HG02763 (cell line): ENCODE data around the gene IDE.
"Not testable (repeated sequence)": the region's sequence is repeated elsewhere in the genome, so short reads cannot be mapped to it uniquely, and the experiment has no call there.

ENCODE experiments used
- ATAC-seq: cut with Tn5 transposase; IDR thresholded peaks from one replicate; pipeline ENCODE4 v1.9.1; 2021; ENCODE audit warnings: mild to moderate bottlenecking, moderate library complexity; ENCODE audit not compliant: unreplicated experiment

IDE gene

DNA sequence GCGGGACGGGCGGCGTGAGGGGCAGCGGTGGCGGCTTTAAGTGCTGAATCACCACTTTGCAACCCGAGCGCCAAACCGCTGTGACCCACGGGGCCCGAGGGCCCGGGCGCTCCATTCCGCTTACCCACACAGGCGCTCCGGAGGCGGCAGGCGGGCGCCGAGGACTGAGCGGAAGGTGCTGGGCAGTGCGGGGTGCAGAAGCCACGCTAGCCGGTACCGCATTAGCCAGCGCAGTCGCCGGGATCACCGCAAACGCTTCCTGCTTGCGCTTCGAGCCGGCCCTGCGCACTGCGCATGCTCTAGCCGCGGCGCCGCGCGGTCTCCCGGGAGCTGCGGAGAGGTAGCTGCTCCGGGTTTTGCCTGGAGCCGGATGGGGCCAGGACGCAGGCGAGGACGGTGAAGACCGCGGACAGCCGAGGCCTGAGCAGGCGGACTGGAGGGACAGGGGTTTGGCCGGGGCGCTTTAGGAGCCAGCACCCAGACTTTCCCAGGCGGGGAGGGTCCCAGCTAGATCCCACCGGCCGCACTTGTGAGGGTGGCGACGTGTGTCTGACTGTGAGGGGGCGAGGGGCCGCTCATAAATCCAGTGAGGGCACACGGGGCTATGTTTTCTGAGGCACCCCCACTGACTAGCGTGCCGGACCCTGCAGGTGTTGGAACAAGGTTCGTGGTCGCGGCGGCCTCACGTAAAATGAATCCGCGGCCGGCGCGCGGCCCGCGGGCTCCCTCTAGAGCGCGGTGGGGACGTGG, at the start of gene IDE:
TSS of gene IDE (minus strand) at position 296 of the 750 bp plus-strand sequence. CDS start at position 222, 74 bp downstream.
- peak; percentile 75 for ATAC-seq

DNA sequence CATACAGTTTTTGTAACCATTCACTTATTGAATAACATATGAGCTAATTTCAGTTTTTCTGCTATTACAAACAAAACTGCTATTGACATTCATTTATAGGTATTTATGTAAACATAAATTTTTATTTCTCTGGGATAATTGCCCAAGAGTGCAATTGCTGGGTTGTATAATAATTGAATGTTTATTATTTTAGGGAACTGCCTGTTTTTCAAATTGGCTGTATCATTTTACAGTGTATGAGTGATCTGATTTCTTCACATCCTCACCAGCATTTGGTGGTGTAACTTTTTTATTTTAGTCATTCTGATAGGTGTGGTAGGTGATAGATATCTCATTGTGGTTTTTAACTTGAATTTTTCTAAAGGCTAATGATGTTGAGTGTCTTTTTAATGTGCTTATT, 45.5 kb upstream of the IDE start:
- ATAC-seq: no peak

DNA sequence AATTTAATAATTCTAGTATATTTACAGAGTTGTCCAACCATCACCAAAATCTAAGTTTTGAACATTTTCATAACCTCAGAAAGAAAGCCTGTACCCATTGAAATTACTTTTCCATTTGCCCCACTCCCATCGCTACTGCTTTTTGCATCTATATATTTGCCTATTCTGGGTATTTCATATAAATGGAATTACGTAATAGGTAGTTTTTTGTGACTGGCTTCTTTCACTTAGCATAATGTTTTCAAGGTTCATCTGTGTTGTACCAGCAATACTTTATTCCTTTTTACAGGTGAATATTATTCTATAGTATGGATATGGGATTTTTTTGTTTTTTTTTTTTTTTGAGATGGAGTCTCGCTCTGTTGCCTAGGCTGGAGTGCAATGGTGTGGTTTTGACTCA, 41.6 kb upstream of the IDE start:
- no peak for ATAC-seq

DNA sequence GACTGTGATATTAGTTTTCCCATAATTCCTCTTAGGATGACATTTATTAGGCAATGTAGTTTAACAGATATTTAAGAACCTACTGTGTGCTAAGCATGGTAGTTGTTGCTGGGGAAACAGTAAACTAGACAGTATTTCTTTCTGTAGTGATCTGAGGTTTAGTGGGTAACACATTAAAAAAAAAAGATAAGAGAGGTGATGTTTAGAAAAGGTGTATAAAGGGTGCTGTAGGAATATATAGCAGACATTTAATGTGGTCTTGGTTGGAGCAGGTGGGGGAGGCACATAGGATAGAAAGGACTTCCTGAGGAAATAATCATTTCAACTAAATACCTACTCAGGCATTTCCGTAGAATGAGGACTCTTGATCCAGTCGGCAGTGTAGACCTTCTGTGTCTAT, 30.9 kb upstream of the IDE start:
- no peak for ATAC-seq

DNA sequence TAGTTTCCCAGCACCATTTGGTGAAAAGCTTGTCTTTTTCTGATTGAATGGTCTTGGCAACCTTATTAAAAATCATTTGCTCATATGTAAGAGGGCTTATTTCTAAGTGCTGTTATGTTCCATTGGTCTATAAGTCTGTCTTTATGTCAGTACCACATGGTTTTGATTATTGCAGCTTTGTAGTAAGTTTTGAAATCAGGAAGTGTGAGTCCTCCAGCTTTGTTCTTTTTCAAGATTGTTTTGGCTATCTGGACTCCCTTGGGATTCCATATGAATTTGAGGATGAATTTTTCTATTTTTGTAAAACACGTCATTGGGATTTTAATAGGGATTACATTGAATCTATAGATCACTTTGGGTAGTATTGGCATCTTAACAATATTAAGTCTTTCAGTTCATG, 24.4 kb upstream of the IDE start:
- no peak for ATAC-seq

DNA sequence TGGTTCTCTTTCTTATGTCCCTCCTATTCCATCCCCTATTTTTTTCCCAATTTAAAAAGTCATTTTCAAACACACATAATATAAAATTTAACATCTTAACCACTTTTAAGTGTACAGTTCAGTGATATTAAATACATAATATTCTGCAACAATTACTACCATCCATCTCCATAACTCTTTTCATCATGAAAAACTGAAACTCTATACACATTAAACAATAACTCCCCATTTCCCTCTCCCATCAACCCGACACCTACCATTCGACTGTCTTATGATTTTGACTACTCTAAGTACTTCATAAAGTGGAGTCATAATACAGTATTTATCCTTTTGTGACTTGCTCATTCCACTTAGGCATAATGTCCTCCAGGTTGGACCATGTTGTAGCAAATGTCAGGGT, 21.6 kb upstream of the IDE start:
- ATAC-seq: no peak

DNA sequence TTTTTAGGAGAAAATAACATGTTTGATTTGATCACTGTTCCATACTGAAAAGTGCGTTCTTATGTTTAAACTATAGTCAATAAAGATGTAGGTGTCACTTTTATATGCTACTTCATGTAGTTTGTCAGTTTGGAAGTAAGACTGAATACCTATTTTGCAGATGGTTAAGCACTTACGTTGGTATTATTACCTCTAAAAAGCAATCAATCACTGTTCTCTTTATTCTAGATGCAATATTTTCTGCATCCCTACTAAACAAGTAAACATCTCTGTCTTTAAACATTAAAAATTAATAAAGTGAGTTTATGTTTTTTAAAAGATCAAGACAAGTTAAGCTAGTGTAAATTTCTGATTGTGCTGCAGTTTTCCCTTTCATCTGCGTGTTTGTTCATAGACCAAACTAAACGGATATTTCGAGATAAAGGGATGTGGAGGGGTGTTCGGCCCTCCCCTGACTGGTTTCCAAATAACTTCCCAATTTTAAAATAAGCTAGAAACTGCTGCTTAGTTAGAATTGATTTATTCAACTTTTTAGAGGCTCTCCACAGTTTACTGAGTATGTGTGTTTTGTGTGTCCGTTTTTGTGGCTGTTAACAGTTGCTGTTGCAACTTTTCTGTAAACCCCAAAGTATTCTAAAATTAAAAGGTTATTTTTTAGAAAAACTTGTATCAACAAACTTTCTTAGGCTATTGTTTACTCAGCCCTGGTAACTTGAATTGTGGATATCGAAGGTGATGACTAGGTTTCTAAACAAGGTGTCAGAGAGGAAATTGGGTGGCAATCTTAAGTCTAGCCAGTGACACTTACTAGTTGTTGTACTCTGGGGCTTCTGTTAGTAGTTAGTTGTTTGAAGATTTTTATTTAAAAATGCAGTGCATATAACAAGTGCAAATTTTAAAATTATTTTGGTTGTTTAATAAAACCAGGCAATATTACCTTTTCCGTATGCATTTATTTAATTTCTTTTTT, 20.0 kb upstream of the IDE start:
- ATAC-seq: no peak

DNA sequence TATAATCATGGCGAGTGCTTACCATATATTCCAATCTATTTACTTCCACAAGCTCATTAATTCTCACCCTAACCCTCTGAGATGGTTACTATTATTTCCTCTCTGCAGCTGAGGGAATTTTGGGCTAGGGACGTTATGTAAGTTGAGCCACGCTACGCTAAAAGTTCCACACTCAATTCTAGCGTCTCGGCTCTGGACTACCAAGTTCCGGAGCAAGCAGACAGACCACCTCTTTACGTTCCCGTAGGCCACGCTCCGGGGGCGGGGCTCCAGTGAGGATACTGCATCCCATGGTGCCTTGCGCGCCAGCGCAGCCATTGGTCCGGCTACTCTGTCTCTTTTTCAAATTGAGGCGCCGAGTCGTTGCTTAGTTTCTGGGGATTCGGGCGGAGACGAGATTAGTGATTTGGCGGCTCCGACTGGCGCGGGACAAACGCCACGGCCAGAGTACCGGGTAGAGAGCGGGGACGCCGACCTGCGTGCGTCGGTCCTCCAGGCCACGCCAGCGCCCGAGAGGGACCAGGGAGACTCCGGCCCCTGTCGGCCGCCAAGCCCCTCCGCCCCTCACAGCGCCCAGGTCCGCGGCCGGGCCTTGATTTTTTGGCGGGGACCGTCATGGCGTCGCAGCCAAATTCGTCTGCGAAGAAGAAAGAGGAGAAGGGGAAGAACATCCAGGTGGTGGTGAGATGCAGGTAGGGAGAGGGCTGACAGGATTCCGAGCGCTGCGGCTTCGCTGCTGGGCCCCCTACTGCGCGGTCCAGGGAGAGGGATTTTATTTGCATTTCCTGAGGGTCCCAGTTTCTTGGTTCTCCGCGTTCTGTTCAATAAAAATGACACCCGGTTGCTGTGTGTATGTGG, 19.1 kb upstream of the IDE start, which contains the start of gene KIF11:
TSS of gene KIF11 (plus strand) at position 370 of the 858 bp plus-strand sequence. CDS start at position 616, 246 bp downstream.
- ATAC-seq: peak; percentile 72

DNA sequence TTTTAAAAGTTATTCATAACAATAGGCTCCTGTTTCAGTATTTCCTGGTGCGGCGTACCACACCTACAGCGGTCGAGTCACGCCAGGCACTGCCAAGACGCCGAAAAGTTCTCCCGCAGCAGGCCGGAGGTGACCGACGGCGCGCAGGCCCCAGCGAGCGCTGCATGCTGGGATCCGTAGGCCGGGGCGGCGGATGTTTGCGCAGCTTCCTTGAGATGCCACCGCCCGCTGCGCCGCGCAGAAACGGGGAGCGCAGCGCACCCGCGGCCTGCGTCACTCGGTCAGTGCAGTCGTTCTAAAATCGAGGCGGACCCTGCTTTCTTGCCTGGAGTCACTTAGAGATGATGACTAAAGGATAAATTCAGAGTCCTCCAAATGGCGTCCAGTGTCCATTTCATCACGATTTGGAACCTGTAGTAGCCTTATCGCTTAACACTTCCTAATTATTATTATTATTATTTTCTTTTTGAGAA, 17.7 kb upstream of the IDE start:
- peak; percentile 60 for ATAC-seq

DNA sequence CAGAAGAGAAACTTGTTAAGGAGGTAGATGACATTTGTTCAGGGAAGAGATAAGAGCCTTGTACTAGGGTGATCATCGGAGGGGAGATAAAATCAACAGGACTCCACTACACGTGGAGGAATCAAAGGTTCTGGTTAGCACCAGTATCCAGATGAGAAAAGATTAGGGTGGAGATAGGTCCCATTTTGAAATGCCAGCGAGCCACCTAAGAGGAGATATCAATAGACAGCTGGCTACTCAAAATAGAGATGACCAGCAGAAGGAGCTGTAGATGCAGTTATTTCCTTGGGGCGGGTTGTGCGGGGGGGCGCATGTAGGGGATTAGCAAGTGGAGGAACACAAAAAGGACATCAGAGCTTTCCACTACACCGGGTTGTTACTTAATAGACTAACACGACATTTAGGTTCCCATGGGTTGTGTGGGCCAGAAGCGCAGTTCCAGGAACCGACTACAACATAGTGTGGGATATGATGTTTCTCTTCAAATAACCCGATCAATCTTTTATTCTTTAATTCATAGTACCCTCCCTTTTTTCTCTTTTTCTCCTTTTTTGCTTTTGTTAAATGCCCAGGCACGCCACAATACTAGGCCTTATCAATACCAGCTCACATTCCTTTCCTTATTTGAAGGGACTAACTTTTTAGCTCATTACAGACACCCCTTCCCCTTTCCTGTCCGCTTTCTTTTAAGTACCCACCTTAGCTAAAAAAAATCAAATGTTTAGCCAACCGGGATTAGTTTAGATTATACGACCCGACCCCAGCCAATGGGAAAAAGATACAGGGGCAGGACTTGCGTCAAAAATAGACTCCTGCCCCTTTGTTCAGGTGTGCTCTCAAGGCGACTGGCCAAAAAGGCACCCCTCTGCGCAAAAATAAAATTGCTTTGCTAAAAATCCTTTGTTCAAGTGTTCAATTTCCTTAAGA, 17.0 kb upstream of the IDE start:
- ATAC-seq: peak; percentile 7

DNA sequence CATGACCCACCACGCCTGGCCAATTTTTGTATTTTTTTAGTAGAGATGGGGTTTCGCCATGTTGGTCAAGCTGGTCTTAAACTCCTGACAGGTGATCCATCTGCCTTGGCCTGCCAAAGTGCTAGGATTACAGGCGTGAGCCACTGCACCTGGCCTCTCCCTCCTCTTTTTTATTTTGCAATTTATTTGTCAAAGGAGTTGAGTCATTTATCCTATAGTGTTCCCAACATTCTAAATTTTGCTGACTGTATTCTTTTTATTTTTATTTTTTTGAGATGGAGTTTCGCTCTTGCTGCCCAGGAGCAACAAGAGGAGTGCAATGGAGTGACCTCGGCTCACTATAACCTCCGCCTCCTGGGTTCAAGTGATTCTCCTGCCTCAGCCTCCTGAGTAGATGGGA, 8.5 kb upstream of the IDE start:
- ATAC-seq: not testable (repeated sequence)

DNA sequence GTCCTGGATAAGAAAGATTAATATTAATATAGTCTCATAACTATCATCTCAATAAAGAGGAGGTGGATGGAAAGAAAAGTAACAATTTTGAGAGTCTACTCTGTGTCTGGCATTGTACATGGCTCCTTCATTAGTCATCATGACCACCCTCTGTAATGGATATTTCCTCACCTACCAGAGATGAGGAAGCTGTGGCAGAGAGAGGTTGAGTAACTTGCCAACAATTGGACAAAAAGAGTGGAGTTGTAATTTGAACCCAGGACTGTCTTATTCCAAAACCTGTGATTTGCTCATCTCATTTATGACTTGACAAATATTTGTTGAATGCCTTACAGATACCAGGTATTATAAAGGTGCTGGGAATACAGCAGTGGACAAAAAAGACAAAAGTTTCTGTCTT, 2.1 kb upstream of the IDE start:
- ATAC-seq: no peak

DNA sequence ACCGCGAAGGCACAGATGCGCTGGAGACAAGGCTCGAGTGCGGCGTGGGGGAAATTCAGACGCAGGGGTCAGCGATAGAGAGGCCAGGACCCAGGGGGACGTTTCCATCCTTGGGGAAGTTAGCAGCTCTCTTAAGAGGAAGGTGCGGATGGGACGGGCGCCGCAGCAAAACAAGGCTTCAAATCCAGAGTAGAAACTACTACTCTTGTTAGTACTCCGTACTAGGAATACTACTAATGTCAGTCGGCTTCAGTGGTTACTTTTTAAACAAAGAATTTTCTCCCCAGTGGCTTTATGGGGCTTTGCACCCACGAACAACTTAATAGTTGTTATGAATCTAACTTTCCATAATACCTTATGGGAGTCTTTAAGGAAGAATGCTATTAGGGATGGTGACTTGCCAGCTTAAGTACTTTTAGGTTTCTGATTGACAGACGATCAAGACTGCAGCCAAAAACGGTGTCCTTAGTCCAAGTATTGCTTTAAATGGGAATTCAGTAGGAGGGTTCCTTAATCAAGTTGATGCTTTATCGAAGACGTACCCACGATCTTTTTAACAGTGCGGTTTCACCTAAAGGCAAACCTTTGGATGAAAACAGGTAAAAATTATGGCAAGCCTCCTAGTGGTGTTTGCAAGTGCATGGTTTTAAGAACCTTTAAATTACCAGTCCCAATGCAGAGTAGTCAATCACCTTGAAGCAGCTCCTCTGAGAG, 812 bp upstream of the IDE start:
- ATAC-seq: peak; percentile 14

DNA sequence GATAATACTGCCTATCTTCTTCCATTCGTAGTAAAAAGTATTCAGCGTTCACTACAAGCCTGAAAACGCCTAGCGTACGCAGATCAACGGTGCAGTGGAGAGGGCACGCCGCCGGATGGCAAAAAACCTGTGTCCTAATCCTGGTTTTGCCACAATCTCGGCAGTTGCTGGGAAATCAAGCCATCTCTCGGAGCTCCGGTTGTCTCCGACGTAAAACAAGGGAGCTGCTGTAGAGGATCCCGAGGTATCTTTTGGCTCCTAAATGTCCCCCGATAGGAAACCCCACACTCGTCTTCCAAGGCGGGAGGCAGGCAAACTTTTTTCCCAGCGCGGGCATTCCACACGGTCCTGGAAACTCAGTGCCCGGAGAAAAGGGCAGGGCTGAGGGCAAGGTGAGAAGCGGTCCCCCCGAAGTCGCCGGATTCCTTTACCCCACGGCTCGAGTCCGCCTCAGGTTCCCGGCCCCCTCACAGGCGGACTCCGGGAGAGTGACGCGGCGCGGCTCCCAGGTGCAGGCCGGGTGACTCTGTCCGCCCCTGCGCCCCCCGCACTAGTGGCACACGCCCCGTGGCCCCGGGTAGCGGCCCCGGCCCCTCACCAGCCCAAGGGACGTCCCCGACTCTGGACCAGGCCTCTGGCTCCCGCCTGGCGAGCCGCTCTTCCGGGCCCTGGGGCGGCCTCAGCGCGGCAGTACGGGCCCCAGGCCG, 649 bp downstream of the IDE start:
- no peak for ATAC-seq

DNA sequence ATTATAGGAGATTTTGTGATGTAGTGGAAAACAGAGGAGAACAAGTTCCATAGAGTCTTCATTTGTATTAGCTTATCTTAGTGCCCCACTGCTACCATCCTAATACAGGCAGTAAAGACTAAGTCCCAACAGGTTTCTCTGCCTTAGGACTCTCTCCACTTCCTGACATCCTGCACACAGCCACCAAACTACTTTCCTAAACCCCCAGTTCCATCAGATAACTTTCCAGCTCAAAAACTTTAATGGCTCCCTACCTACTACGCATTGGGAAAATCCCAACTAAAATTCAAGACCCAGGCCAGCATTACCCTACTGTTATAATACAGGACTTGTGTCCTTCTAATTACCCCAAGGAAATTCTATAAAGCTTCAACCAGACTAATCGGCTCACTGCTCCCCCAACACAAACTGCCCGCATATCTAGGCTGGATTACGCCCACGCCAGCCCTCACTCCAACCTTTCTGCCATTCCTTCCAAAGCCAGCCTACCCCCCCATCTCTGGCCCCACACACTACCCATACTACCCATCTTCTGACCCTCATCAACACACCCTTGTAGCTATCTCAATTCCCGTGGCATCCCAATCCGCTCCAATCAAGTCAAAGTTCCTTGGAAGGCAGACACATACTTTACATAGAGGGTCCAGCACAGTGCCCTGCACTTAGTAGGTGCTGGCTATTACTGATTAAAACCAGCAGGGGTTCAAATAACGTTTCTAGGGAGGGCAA, 1.4 kb downstream of the IDE start:
- no peak for ATAC-seq

DNA sequence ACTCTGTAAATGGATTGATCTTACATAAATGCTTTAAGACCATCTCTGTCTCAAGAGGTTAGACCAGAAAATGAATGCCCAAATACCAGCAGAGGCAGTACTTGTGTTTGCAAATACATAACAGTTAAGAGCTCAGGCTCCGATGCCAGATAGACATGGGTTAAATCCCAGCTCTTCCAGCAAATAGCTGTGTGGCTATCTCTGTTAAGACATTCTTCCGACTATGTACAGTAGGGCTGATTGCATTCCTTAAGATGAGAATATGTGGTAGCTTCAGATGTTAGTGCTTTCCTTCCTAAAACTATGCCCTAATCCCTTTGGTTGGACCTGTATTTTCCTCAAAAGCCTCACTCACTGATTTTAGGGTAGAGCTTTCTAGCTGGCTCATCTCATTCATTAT, 2.2 kb downstream of the IDE start:
- ATAC-seq: no peak

DNA sequence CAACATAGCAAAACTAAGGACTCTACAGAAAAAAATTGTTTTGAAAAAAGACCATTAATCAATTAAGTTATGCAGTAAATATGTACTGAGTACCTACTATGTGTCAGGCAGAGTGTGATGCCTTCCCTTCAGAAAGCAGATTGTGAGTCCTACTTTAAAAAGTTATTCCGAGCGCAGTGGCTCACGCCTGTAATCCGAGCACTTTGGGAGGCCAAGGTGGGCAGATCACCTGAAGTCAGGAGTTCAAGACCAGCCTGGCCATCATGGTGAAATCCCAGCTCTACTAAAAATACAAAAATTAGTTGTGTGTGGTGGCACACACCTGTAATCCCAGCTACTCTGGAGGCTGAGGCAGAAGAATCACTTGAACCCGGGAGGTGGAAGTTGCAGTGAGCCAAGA, 4.2 kb downstream of the IDE start:
- ATAC-seq: not testable (repeated sequence)

DNA sequence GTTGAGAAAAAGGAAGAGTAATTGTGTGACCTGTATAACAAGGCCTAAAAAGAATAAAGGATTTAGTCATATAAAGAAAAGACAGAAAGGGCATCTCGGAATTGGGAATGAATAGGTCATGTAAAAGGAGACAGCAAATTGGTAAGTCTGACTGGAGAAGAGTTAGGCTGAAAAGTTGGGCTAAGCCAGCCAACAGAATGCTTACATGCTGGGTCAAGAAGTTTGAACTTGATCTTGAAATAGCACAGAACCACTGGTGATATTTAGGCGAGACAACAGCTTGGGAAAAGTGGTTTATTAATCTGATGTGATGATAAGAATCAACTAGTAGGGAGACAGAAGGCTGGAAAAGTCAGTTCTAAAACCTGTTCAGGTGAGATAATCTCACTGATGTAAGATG, 4.8 kb downstream of the IDE start:
- no peak for ATAC-seq
